SK-N-SH treated with all-trans-retinoic acid at 6 μM for 48 hours (cell line): Measurements from ENCODE around the gene SUMF2.

Source experiments
- ARNTL ChIP-seq: fragments of 450-650 bp; formaldehyde crosslinking; IDR thresholded peaks from 2 replicates; pipeline ENCODE4 v1.5.0; 2020; ENCODE audit warnings: low read depth, mild to moderate bottlenecking, moderate library complexity, borderline replicate concordance
- ESRRG ChIP-seq: fragments of 250-450 bp; sonication (Bioruptor Pico); IDR thresholded peaks from 2 replicates; pipeline ENCODE4 v1.6.1; 2021; ENCODE audit warnings: mild to moderate bottlenecking
- PATZ1 ChIP-seq: fragments of 250-450 bp; sonication (Bioruptor Pico); IDR thresholded peaks from 2 replicates; pipeline ENCODE4 v1.8.0; 2020; ENCODE audit warnings: mild to moderate bottlenecking, moderate library complexity, borderline replicate concordance
- POU6F1 ChIP-seq: fragments of 250-450 bp; sonication (Bioruptor Pico); IDR thresholded peaks from 2 replicates; pipeline ENCODE4 v1.8.0; 2021; ENCODE audit warnings: low read depth, mild to moderate bottlenecking, moderate library complexity, borderline replicate concordance
- ZFP3 ChIP-seq: fragments of 250-450 bp; sonication (Bioruptor Pico); IDR thresholded peaks from 2 replicates; pipeline ENCODE4 v1.5.0; 2020; ENCODE audit warnings: mild to moderate bottlenecking, moderate library complexity
- ZFP30 ChIP-seq: fragments of 450-650 bp; formaldehyde crosslinking; IDR thresholded peaks from 2 replicates; pipeline ENCODE4 v1.5.0; 2022; ENCODE audit warnings: mild to moderate bottlenecking, moderate library complexity
- ZNF565 ChIP-seq: fragments of 450-650 bp; formaldehyde crosslinking; conservative IDR thresholded peaks from 2 replicates; pipeline ENCODE4 v1.5.0; 2020; ENCODE audit warnings: low read depth, mild to moderate bottlenecking, moderate library complexity
- ZNF8 ChIP-seq: fragments of 450-650 bp; formaldehyde crosslinking; IDR thresholded peaks from 2 replicates; pipeline ENCODE4 v1.5.0; 2020; ENCODE audit warnings: mild to moderate bottlenecking, moderate library complexity

- TF ChIP-seq ESRRG (no peak), ZFP3 (CRISPR knock-in tag) (no peak), PATZ1 (no peak; the same call in 1 of the 2 replicates), POU6F1 (CRISPR knock-in tag) (no peak), ARNTL (no peak), ZNF8 (CRISPR knock-in tag) (no peak), ZFP30 (no peak), ZNF565 (CRISPR knock-in tag) (no peak)
Measured at GRCh38 chr7:56079450-56080185, 15.5 kb downstream of the SUMF2 start.
